Measurements from ENCODE around the gene PTPRR.

DNA sequence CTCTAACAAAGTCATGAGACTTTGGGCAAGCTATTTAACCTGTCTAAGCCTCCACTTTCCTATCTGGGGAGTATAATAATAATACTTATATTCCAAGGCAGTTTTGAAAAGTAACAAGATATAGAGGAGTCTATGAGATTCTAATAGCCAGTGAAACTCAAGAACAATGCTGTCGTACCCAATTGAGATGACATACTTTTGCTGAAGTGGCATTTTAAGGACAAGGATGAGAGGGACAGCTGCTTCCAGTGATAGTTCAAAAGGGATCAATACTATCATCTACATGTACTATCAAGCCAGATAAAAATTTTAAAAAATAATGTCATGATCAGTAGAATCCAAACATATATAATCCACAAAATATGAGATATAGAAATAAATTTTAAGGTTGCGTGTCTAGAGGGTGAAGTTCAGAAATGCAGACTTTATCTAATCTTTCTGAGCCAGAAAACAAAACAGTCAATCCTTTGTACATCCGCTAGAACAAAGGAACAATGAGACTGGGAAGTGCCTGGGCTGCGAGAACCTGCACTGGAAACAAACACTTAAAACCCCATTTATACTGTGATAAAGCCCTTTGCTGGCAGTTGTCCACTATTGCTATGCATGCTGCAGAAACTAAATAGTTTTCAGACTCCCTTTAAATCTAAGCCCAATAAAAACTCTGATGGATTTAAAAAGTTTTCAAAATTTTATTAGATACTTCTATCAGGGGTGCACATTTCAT lies 321.9 kb downstream of the PTPRR start:
- TF ChIP-seq, protein P1, sequence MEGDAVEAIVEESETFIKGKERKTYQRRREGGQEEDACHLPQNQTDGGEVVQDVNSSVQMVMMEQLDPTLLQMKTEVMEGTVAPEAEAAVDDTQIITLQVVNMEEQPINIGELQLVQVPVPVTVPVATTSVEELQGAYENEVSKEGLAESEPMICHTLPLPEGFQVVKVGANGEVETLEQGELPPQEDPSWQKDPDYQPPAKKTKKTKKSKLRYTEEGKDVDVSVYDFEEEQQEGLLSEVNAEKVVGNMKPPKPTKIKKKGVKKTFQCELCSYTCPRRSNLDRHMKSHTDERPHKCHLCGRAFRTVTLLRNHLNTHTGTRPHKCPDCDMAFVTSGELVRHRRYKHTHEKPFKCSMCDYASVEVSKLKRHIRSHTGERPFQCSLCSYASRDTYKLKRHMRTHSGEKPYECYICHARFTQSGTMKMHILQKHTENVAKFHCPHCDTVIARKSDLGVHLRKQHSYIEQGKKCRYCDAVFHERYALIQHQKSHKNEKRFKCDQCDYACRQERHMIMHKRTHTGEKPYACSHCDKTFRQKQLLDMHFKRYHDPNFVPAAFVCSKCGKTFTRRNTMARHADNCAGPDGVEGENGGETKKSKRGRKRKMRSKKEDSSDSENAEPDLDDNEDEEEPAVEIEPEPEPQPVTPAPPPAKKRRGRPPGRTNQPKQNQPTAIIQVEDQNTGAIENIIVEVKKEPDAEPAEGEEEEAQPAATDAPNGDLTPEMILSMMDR (IDR thresholded peaks at IDR 0.05), result no peak
- TF ChIP-seq POLR2A (IDR thresholded peaks at IDR 0.05) (no peak), POLR2AphosphoS5 (IDR thresholded peaks at IDR 0.05; ENCODE audit: insufficient read depth in 1 of 2, low read depth in 1 of 2) (peak in 1 of 2 donors; percentile 19)
